ENCODE measurements around the gene HLCS. TPM values are rescaled to one million over a fixed set of nuclear protein-coding genes. Genes with fewer than 3 reads are reported as not detected.

The HLCS gene
- total RNA-seq, 2 donors from 2014 or later, result 6.9 to 10.0 TPM

- no peaks in the 10 kb centered on the region for H3K36me3 ChIP-seq
- H3K27me3 ChIP-seq, result no peaks in the 10 kb centered on the region
- peaks cover 0 to 7% of the 10 kb centered on the region in 2 donors for H3K4me1 ChIP-seq
- H3K4me3 ChIP-seq, result peak overlapping the region; percentile 70 to 78
- H3K27ac ChIP-seq, result peak overlapping the region; percentile 79 to 88
- no peak for DNase-seq (ENCODE audit: low spot score)
- TF ChIP-seq CTCF (IDR thresholded peaks at IDR 0.05), result no peak
- no peaks in the 10 kb centered on the region for H3K9me3 ChIP-seq
Observed at GRCh38 chr21:36966821-36967768, 626 bp upstream of the HLCS start.

- Histone ChIP-seq H3K4me1 (peaks cover 0 to 7% of the 10 kb centered on the region in 2 donors), H3K4me3 (peak overlapping the region; percentile 70 to 78), H3K36me3 (no peaks in the 10 kb centered on the region), H3K9me3 (no peaks in the 10 kb centered on the region), H3K27me3 (no peaks in the 10 kb centered on the region), H3K27ac (peak overlapping the region; percentile 75 to 76)
- no peak for TF ChIP-seq CTCF (IDR thresholded peaks at IDR 0.05)
- no peak for DNase-seq (ENCODE audit: low spot score)
Observed at GRCh38 chr21:36965720-36966065, 776 bp downstream of the HLCS start.

GRCh38 chr21:36964827-36965719 is 1.4 kb downstream of the HLCS start:
- H3K4me1 ChIP-seq, result peaks cover 0 to 7% of the 10 kb centered on the region in 2 donors
- TF ChIP-seq CTCF (IDR thresholded peaks at IDR 0.05), result no peak
- no peak overlapping the region for H3K4me3 ChIP-seq
- H3K9me3 ChIP-seq, result no peaks in the 10 kb centered on the region
- H3K27ac ChIP-seq, result no peak overlapping the region
- no peaks in the 10 kb centered on the region for H3K27me3 ChIP-seq
- no peak for DNase-seq (ENCODE audit: low spot score)
- no peaks in the 10 kb centered on the region for H3K36me3 ChIP-seq

- Histone ChIP-seq H3K4me1 (peaks cover 0 to 7% of the 10 kb centered on the region in 2 donors), H3K9me3 (no peaks in the 10 kb centered on the region), H3K4me3 (no peak overlapping the region), H3K27me3 (no peaks in the 10 kb centered on the region), H3K27ac (no peak overlapping the region), H3K36me3 (no peaks in the 10 kb centered on the region)
- DNase-seq (ENCODE audit: low spot score), result no peak
- no peak for TF ChIP-seq CTCF (IDR thresholded peaks at IDR 0.05)
Observed at GRCh38 chr21:36964398-36964797, 2.1 kb downstream of the HLCS start.

GRCh38 chr21:36962098-36962780 is 4.2 kb downstream of the HLCS start:
- no peak for TF ChIP-seq CTCF (IDR thresholded peaks at IDR 0.05)
- peaks cover 0 to 4% of the 10 kb centered on the region in 2 donors for H3K4me1 ChIP-seq
- no peak for DNase-seq (ENCODE audit: low spot score)
- no peak overlapping the region for H3K27ac ChIP-seq
- no peak overlapping the region for H3K4me3 ChIP-seq
- no peaks in the 10 kb centered on the region for H3K36me3 ChIP-seq
- H3K9me3 ChIP-seq, result no peaks in the 10 kb centered on the region
- no peaks in the 10 kb centered on the region for H3K27me3 ChIP-seq

Data from right atrium auricular region (tissue), 2 donors.